Measurements from ENCODE around the gene EEF2K. TPM values are rescaled to one million over a fixed set of nuclear protein-coding genes. Genes with fewer than 3 reads are reported as not detected.

Gene EEF2K
- total and polyA plus RNA-seq, 12 donors, result 5.1 to 38.9 (median 21.9) TPM

DNA sequence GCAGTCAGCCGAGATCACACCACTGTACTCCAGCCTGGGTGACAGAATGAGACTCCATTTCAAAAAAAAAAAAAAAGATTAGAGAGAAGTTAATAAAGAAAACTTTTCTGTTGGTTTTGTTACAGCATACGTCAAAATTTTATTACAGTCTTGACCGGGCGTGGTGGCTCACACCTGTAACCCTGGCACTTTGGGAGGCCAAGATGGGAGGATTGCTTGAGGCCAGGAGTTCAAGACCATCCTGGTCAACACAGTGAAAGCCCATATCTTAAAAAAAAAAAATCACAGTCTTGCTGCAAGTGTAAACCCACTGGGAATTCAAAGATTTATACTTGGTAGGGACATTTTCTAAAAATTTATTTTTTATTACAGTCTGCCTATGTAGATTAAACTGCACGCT lies 84.9 kb downstream of the EEF2K start:
- Histone ChIP-seq H3K27me3 (no peaks in the 10 kb centered on the region), H3K4me3 (no peak overlapping the region), H3K36me3 (peaks cover 0 to 6% (median 0%) of the 10 kb centered on the region in 9 donors), H3K4me1 (peaks cover 0 to 3% (median under 1%) of the 10 kb centered on the region in 9 donors), H3K27ac (no peak overlapping the region), H3K9me3 (no peaks in the 10 kb centered on the region)
- WGBS, 2 donors, result 97 to 98% methylated on average over 5 of the region's 5 CpGs
- TF ChIP-seq, protein P1, sequence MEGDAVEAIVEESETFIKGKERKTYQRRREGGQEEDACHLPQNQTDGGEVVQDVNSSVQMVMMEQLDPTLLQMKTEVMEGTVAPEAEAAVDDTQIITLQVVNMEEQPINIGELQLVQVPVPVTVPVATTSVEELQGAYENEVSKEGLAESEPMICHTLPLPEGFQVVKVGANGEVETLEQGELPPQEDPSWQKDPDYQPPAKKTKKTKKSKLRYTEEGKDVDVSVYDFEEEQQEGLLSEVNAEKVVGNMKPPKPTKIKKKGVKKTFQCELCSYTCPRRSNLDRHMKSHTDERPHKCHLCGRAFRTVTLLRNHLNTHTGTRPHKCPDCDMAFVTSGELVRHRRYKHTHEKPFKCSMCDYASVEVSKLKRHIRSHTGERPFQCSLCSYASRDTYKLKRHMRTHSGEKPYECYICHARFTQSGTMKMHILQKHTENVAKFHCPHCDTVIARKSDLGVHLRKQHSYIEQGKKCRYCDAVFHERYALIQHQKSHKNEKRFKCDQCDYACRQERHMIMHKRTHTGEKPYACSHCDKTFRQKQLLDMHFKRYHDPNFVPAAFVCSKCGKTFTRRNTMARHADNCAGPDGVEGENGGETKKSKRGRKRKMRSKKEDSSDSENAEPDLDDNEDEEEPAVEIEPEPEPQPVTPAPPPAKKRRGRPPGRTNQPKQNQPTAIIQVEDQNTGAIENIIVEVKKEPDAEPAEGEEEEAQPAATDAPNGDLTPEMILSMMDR (IDR thresholded peaks at IDR 0.05), result no peak
- ATAC-seq (no peak), DNase-seq (no peak)
- intact Hi-C loops (cut with DNase I), result loop anchor here in 5 of 10 donors (5.0 to 10.0 kb wide), 3 partner anchors 44 to 286 kb away; partner anchors contain the start of genes MOSMO (in 3 of the 5), PDZD9 (in 3 of the 5) and EEF2K (in 1 of the 5)

DNA sequence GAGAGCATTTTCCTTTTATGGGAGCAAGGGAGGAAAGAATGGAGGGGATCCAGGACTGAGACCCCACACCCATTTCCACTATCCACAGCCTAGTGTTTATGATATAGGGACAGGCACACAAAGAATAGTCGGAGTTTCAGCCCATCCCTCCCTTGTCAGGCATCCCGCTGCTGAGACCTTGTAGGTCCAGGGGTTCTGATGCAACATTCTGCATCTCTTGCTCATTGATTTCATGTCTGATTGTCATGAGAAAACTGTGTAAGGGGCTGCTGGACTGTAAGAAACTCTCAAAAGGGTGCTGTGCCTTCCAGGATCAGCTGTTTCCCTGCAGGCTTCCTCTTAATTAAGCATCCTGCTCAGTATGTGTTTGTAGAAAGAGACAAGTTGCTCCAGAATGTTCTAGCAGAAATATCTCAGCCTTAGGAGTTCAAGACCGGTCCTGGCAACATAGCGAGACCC lies 85.8 kb downstream of the EEF2K start:
- Histone ChIP-seq H3K27ac (no peak overlapping the region), H3K4me3 (no peak overlapping the region), H3K27me3 (no peaks in the 10 kb centered on the region), H3K36me3 (no peaks in the 10 kb centered on the region), H3K9me3 (no peaks in the 10 kb centered on the region), H3K4me1 (peaks cover 0 to 8% (median 6%) of the 10 kb centered on the region in 9 donors)
- ATAC-seq, result no peak
- no peak for DNase-seq
- TF ChIP-seq, protein P1 (IDR thresholded peaks at IDR 0.05), result no peak
- intact Hi-C loops (cut with DNase I), result loop anchor here in 5 of 10 donors (5.0 to 10.0 kb wide), 3 partner anchors 45 to 287 kb away; partner anchors contain the start of genes MOSMO (in 3 of the 5), PDZD9 (in 3 of the 5) and EEF2K (in 1 of the 5)
- WGBS, 2 donors, result 72 to 73% methylated on average over 4 of the region's 4 CpGs

DNA sequence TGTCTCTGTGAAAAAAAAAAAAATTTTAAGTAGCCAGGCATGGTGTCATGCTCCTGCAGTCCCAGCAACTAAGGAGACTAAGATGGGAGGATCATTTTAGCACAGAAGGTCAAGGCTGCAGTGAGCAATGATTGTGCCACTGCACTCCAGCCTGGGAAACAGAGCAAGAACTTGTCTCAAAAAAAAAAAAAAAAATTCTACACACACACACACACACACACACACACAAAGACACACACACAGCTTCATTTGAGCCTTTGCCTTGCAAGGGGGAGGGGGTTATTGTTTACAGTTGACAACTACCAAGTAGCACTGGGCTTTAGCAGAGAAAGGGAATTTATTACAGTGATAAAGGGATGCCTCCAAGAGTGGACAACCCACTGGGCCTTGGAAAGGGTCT lies 86.2 kb downstream of the EEF2K start:
- H3K4me1 ChIP-seq, result peaks cover 0 to 8% (median 6%) of the 10 kb centered on the region in 9 donors
- H3K27ac ChIP-seq, result no peak overlapping the region
- no peak for ATAC-seq
- no peaks in the 10 kb centered on the region for H3K27me3 ChIP-seq
- no peak overlapping the region for H3K4me3 ChIP-seq
- DNase-seq, result no peak
- no peaks in the 10 kb centered on the region for H3K9me3 ChIP-seq
- intact Hi-C loops (cut with DNase I), result loop anchor here in 5 of 10 donors (5.0 to 10.0 kb wide), 3 partner anchors 45 to 288 kb away; partner anchors contain the start of genes MOSMO (in 3 of the 5), PDZD9 (in 3 of the 5) and EEF2K (in 1 of the 5)
- TF ChIP-seq, protein P1 (IDR thresholded peaks at IDR 0.05), result no peak
- no peaks in the 10 kb centered on the region for H3K36me3 ChIP-seq

DNA sequence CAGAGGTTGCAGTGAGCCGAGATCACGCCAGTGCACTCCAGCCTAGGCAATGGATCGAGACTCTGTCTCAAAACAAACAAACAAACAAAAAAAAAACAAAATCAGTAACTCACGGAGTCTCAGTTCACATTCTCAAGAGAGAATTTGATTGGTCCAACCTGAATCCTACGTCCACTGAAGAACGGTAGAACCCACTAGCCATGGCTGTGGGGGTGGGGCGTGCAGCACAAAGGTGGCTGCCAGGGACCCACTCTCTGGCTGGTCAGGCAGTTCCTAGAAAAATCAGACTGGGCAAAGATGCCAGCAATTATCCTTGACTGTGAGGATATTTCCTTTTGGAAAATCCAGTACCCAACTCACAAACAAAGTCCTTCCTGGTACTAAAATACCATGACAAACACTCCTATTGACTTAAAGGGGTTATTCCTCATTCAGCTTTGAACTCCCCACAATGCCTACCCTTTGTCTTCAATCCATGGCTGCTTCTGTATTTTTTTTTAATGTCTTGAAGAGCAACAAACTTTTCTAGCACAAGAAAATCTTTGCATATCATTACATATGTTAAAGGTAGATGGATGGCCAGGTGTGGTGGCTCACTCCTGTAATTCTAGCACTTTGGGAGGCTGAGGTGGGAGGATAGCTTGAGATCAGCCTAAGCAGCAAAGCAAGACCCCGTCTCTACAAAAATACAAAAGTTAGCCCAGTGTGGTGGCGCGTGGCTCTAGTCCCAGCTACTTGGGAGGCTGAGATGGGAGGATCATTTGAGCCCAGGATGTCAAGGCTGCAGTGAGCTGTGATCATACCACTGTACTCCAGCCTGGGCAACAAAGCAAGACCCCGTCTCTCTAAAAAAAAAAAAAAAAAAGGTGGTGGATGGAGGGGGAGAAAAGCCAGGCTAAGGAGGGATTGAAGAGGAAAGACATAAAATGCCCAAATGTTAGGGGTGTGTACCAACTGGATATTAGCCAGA lies 87.3 kb downstream of the EEF2K start:
- 89 to 91% methylated on average over 11 of the region's 11 CpGs for WGBS, 2 donors
- Histone ChIP-seq H3K36me3 (no peaks in the 10 kb centered on the region), H3K4me1 (peaks cover 0 to 14% (median 8%) of the 10 kb centered on the region in 9 donors), H3K9me3 (no peaks in the 10 kb centered on the region), H3K27me3 (no peaks in the 10 kb centered on the region), H3K4me3 (no peak overlapping the region), H3K27ac (no peak overlapping the region)
- TF ChIP-seq, protein P1 (IDR thresholded peaks at IDR 0.05), result no peak
- ATAC-seq (no peak), DNase-seq (no peak)
- intact Hi-C loops (cut with DNase I), result loop anchor here in 5 of 10 donors (5.0 to 10.0 kb wide), 3 partner anchors 46 to 289 kb away; partner anchors contain the start of genes MOSMO (in 3 of the 5), PDZD9 (in 3 of the 5) and EEF2K (in 1 of the 5)

All from heart right ventricle (tissue), 16 donors.